ENCODE measurements around the gene RABAC1.
"Not testable (repeated sequence)": the region's sequence is repeated elsewhere in the genome, so short reads cannot be mapped to it uniquely, and the experiment has no call there.

Gene RABAC1

DNA sequence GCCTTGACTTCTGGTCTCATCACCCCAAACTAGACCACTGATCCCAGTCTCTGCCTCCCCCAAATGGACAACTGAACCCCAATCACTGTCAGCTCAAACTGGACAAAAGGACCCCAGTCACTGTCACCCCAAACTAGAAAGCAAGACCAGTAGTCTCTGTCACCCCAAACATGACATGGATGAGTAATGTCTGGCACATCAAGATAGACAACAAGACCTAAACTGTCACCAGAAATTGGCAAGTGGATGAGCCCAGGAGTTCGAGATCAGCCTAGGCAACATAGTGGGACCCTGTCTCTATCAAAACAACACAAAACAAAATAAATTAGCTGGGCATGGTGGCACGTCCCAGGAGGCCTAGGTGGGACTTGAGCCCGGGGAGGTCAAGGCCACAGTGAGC, 12.0 kb downstream of the RABAC1 start:
- TF ChIP-seq, protein P1, sequence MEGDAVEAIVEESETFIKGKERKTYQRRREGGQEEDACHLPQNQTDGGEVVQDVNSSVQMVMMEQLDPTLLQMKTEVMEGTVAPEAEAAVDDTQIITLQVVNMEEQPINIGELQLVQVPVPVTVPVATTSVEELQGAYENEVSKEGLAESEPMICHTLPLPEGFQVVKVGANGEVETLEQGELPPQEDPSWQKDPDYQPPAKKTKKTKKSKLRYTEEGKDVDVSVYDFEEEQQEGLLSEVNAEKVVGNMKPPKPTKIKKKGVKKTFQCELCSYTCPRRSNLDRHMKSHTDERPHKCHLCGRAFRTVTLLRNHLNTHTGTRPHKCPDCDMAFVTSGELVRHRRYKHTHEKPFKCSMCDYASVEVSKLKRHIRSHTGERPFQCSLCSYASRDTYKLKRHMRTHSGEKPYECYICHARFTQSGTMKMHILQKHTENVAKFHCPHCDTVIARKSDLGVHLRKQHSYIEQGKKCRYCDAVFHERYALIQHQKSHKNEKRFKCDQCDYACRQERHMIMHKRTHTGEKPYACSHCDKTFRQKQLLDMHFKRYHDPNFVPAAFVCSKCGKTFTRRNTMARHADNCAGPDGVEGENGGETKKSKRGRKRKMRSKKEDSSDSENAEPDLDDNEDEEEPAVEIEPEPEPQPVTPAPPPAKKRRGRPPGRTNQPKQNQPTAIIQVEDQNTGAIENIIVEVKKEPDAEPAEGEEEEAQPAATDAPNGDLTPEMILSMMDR (conservative IDR thresholded peaks at IDR 0.05; ENCODE audit: control insufficient read depth, insufficient read depth, low read depth, low read length) = no peak
- no peak for DNase-seq (ENCODE audit: low read depth)
- no peak overlapping the region for H3K4me3 ChIP-seq (ENCODE audit: control insufficient read depth, low read depth, low read length)

DNA sequence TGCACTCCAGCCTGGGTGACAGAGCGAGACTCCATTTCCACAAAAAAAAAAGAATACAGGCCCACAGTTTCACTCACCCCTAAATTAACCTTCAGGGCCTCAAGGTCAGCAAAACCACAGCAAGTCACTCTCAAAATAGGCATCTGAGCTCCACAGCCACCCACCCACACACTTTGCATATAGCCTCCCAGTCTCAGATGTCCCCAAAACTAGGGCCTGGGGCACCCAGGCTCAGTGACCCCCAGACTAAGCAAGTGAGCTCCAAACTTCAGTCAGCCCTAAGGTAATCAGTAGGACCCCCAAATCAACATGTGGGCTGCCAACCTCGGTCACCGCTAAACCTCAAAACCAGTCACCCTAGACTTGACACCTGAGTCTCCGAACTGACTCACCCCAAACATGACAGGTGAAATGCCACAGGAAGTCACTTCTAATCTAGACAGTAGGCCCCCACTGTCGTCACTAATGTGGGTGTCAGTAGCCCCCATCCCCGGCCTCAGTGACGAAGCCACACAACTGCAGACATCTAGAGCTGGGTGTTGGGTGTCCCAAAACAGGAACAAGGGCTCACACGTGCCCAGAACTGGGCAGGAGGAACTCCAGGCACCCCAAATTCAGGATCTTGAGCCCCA, 13.9 kb downstream of the RABAC1 start:
- TF ChIP-seq, protein P1 (conservative IDR thresholded peaks at IDR 0.05; ENCODE audit: control insufficient read depth, insufficient read depth, low read depth, low read length) = no peak
- no peak for DNase-seq (ENCODE audit: low read depth)
- H3K4me3 ChIP-seq (ENCODE audit: control insufficient read depth, low read depth, low read length) = no peak overlapping the region

DNA sequence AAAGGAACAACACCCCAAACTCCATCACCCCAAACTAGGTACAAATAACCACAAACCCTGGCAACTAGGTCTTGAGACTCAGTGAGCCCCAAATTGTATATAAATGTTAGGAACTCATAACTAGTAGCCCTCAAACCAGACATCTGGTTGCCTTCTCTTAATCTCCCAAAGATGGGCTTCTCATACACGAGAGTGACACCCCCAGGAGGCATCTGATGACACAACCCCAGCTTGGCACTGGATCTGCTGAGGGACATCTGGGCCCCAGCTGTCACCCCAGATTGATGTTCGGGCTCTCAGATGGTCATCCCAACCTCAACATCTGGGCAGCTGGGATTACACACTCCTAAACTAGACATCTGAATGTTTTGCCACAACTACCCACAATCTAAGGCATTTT, 14.8 kb downstream of the RABAC1 start:
- TF ChIP-seq, protein P1 (conservative IDR thresholded peaks at IDR 0.05; ENCODE audit: control insufficient read depth, insufficient read depth, low read depth, low read length) = no peak
- DNase-seq (ENCODE audit: low read depth) = peak; percentile 34
- no peak overlapping the region for H3K4me3 ChIP-seq (ENCODE audit: control insufficient read depth, low read depth, low read length)

DNA sequence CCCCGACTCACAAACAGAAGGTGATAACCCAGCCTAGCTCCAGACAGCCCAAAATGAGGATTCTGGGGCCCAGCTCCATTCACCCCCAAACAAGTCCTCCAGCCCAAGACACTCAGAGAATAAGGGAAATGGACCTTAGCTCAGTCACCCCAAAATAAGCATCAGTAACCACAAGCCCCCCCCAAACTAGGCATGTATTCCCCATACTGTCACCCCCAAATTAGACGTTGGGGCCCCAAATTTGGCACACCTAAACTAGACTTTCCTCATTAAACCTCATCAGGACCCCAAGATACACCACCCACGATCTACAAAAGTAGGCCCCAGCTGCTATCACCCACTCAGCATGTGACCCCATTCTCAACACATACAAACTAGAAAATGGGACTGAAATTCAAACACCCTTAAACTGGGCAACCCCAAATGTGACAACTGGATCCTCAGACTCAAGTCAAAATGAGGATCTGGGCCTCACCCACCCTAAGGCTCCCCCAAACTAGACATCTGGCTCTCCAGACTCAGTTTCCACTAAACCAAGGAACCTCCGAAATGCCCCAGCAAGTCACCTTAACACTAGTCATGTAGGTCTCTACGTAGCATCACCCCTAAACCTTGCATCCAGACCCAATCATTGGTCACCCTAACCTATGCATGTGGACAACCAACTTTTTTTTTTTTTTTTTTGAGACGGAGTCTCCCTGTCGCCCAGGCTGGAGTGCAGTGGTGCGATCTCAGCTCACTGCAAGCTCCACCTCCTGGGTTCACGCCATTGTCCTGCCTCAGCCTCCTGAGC, 17.5 kb downstream of the RABAC1 start:
- no peak overlapping the region for H3K4me3 ChIP-seq (ENCODE audit: control insufficient read depth, low read depth, low read length)
- TF ChIP-seq, protein P1 (conservative IDR thresholded peaks at IDR 0.05; ENCODE audit: control insufficient read depth, insufficient read depth, low read depth, low read length) = no peak
- DNase-seq (ENCODE audit: low read depth) = no peak

DNA sequence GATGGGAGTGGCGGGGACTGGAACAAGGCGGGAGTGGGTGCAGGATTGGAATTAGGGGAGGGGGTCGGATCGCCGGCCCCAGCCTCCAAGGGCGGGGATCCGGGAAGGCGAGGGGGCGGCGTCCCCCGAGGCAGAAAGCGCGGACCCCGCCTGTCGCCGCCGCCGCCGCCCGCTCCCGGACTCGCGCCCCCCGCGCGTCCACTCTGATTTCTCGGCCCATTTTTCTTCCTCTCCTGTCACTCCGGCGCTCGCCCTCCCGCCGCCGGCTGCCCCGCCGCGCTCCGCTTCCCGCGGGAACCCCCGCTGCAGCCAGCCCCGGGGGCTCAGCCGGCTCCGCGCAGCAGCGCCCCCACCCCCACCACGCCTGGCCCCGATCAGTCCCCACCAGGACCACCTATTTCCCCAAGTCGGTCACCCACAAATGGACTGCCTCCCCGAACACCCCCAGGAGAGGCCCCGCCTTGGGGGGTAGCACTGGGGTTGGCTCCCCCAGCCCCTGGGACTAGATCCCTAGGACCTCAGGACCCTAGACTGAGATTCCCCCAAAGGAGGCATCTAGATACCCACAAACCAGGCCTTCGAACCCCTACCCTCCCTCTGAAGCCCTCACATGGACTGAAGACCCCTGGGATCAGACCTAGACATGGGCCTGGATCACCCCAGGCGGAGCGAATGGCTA, 18.3 kb downstream of the RABAC1 start:
- TF ChIP-seq, protein P1 (conservative IDR thresholded peaks at IDR 0.05; ENCODE audit: control insufficient read depth, insufficient read depth, low read depth, low read length) = no peak
- H3K4me3 ChIP-seq (ENCODE audit: control insufficient read depth, low read depth, low read length) = peak overlapping the region; percentile 52
- no peak for DNase-seq (ENCODE audit: low read depth)

DNA sequence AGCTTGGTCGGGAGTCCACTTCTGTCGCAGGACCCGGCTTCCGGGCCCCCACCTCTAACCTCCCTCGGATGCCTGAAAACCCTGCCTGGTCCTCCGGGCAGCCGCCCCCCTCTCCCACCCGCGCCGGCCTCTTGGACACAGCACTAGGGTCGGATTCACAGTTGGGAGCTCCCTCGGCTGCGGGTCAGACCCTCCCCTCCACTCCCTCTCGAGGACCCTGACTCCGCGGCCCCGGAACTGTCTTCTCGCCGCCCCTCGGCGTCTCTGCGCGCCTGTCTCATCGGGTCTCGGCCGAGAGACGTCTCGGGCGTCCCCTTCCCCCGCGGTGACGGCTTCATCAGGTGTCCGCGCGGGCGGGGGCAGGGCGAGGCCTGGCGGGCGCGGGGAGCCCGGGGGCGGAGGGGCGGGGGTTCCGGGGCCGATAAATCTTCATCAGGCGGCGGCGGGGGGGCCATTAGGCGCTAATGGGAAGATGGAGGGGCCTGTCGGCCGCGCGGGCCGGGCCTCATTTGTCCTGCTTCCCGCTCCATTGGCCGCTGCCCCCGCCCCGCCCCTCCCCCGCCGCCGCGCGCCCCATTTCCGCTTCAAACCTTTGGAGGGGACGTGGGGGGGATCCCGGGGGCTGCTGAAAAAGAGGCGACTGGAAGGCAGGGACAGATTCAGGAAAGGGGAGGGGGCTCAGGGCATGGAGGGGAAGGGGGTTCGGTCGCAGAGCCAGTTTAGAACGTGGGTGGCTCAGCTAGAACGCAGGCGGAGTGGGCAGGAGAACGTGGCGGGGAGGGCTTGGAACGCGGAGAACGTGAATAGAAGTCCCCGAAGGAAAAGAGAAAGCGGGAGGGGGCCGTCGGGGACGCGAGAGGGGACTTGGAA, 19.0 kb downstream of the RABAC1 start:
- no peak for DNase-seq (ENCODE audit: low read depth)
- TF ChIP-seq, protein P1 (conservative IDR thresholded peaks at IDR 0.05; ENCODE audit: control insufficient read depth, insufficient read depth, low read depth, low read length) = no peak
- H3K4me3 ChIP-seq (ENCODE audit: control insufficient read depth, low read depth, low read length) = peak overlapping the region; percentile 52

DNA sequence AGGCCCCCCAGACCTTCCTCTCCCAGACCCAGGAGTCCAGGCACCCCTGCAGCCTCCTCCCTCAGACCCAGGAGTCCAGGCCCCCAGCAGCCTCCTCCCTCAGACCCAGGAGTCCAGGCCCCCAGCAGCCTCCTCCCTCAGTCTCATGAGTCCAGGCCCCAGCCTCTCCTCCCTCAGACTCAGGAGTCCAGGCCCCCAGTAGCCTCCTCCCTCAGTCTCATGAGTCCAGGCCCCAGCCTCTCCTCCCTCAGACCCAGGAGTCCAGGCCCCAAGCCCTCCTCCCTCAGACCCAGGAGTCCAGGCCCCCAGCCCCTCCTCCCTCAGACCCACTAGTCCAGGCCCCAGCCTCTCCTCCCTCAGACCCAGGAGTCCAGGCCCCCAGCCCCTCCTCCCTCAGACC, 19.9 kb downstream of the RABAC1 start:
- not testable (repeated sequence) for H3K4me3 ChIP-seq (ENCODE audit: control insufficient read depth, low read depth, low read length); DNase-seq (ENCODE audit: low read depth)
